Measurements from ENCODE around the gene COL12A1. TPM values are rescaled to one million over a fixed set of nuclear protein-coding genes. Genes with fewer than 3 reads are reported as not detected.

Gene COL12A1
- total RNA-seq, 1 experiment from 2014 or later: 10.4 TPM

- in situ Hi-C loops (cut with HindIII; ENCODE audit: low pct_unique_long_range_greater_than_20kb, low sequenced_read_pairs): no loop called here
- Histone ChIP-seq H3K4me1 (ENCODE audit: control insufficient read depth, insufficient read depth, low read length) (no peaks in the 10 kb centered on the region), H3K9me3 (ENCODE audit: control insufficient read depth, insufficient read depth, low read depth, low read length) (no peaks in the 10 kb centered on the region), H3K27ac (ENCODE audit: low read length) (no peak overlapping the region), H3K36me3 (ENCODE audit: control insufficient read depth, insufficient read depth, low read length) (no peaks in the 10 kb centered on the region), H3K4me3 (ENCODE audit: low read depth in 2 of 2, low read length in 2 of 2) (no peak overlapping the region), H3K27me3 (ENCODE audit: control insufficient read depth, insufficient read depth, low read length) (no peaks in the 10 kb centered on the region)
- DNase-seq (ENCODE audit: low read depth, low spot score) (no peak), ATAC-seq (no peak)
- intact Hi-C loops (cut with micrococcal nuclease; ENCODE audit: unreplicated experiment): no loop called here
- no peak for TF ChIP-seq POLR2AphosphoS5 (IDR thresholded peaks at IDR 0.05; ENCODE audit: low read depth, low read length)
- no TSS peak for BruUV-seq (replicated peaks)
- ChIA-PET CTCF (no interaction called here), POLR2A (no interaction called here)
These were observed 99.4 kb downstream of the COL12A1 start for GRCh38 chr6:75106426-75106825.

DNA sequence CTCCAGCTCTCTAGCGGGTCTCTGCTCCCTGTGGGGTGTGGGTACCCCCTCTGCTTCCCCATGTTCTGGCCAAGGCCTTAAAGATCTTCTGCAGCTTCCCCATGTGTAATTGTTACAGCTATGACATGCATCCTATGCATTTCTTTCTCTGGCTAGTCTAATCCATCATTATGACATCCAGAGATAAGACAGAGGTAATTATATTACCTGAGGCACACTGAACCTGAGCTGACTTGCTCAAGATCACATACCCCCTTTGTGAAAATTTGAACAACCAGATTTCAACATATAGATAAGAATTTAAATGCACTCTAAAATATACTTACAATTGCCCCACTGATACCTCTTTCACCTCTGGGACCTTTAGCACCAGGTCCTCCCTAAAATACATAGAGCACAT, 102.4 kb downstream of the COL12A1 start:
- H3K9me3 ChIP-seq (ENCODE audit: control insufficient read depth, insufficient read depth, low read depth, low read length): no peaks in the 10 kb centered on the region
- in situ Hi-C loops (cut with HindIII; ENCODE audit: low pct_unique_long_range_greater_than_20kb, low sequenced_read_pairs): no loop called here
- H3K4me1 ChIP-seq (ENCODE audit: control insufficient read depth, insufficient read depth, low read length): peaks cover 8% of the 10 kb centered on the region; the same call in 1 of the 2 replicates
- no peak overlapping the region for H3K27ac ChIP-seq (ENCODE audit: low read length)
- CTCF ChIA-PET: no interaction called here
- DNase-seq (ENCODE audit: low read depth, low spot score) (no peak), ATAC-seq (no peak)
- H3K36me3 ChIP-seq (ENCODE audit: control insufficient read depth, insufficient read depth, low read length): no peaks in the 10 kb centered on the region
- H3K4me3 ChIP-seq (ENCODE audit: low read depth in 2 of 2, low read length in 2 of 2): no peak overlapping the region
- no TSS peak for BruUV-seq (replicated peaks)
- POLR2A ChIA-PET: no interaction called here
- TF ChIP-seq CTCF (IDR thresholded peaks at IDR 0.05) (no peak), REST (IDR thresholded peaks at IDR 0.05; ENCODE audit: insufficient read depth in 1 of 2, low read depth in 2 of 2, low read length in 1 of 2) (no peak), POLR2AphosphoS5 (IDR thresholded peaks at IDR 0.05; ENCODE audit: low read depth, low read length) (no peak), SIN3A (IDR thresholded peaks at IDR 0.05; ENCODE audit: borderline replicate concordance, insufficient read depth, low read depth, low read length) (no peak), TCF7L2 (IDR thresholded peaks at IDR 0.05; ENCODE audit: low read depth, low read length) (no peak)
- H3K27me3 ChIP-seq (ENCODE audit: control insufficient read depth, insufficient read depth, low read length): no peaks in the 10 kb centered on the region
- intact Hi-C loops (cut with micrococcal nuclease; ENCODE audit: unreplicated experiment): no loop called here

DNA sequence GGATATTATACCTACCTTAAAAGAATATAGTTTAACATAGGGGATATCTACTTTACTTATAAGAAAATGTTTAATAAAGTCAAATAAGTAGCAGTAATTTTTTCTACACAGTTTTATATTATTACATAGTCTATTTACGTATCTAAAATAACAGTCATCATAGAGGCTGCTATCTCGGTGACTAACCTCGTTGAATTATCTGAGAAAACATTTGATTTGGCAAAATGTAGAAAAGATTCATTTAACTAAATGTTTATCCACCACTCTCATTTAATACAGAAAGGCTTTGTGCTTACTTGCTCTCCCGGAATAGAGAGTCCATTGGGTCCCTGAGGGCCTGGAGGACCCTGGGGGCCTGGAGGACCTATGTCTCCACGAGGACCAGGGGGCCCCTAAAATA, 103.6 kb downstream of the COL12A1 start:
- Histone ChIP-seq H3K36me3 (ENCODE audit: control insufficient read depth, insufficient read depth, low read length) (no peaks in the 10 kb centered on the region), H3K9me3 (ENCODE audit: control insufficient read depth, insufficient read depth, low read depth, low read length) (no peaks in the 10 kb centered on the region), H3K27ac (ENCODE audit: low read length) (no peak overlapping the region), H3K4me3 (ENCODE audit: low read depth in 2 of 2, low read length in 2 of 2) (no peak overlapping the region), H3K4me1 (ENCODE audit: control insufficient read depth, insufficient read depth, low read length) (peaks cover 8% of the 10 kb centered on the region; the same call in 1 of the 2 replicates), H3K27me3 (ENCODE audit: control insufficient read depth, insufficient read depth, low read length) (no peaks in the 10 kb centered on the region)
- no TSS peak for BruUV-seq (replicated peaks)
- DNase-seq (ENCODE audit: low read depth, low spot score) (no peak), ATAC-seq (no peak)
- POLR2A ChIA-PET: no interaction called here
- intact Hi-C loops (cut with micrococcal nuclease; ENCODE audit: unreplicated experiment) (no loop called here), in situ Hi-C loops (cut with HindIII; ENCODE audit: low pct_unique_long_range_greater_than_20kb, low sequenced_read_pairs) (no loop called here)
- TF ChIP-seq CTCF (IDR thresholded peaks at IDR 0.05) (no peak), SIN3A (IDR thresholded peaks at IDR 0.05; ENCODE audit: borderline replicate concordance, insufficient read depth, low read depth, low read length) (no peak), REST (IDR thresholded peaks at IDR 0.05; ENCODE audit: insufficient read depth in 1 of 2, low read depth in 2 of 2, low read length in 1 of 2) (no peak), POLR2AphosphoS5 (IDR thresholded peaks at IDR 0.05; ENCODE audit: low read depth, low read length) (no peak), TCF7L2 (IDR thresholded peaks at IDR 0.05; ENCODE audit: low read depth, low read length) (no peak)
- CTCF ChIA-PET: no interaction called here

Data from Panc1 (cell line).